Left lung (tissue), 10 donors: ENCODE data around the gene SERPINA1. TPM values are rescaled to one million over a fixed set of nuclear protein-coding genes. Genes with fewer than 3 reads are reported as not detected.
A peak's percentile ranks its signal among the peaks of the same experiment; 100 is the strongest.

ENCODE experiments used
- ATAC-seq: fragments of 200-7000 bp; cut with Tn5 transposase; one replicate; pipeline ENCODE4 v1.9.1; 2020; ENCODE audit warnings: moderate library complexity
- DNase-seq, 4 donors: peaks; one replicate each; pipeline ENCODE4 v3.0.0-alpha.2; 2013 to 2020
- H3K27ac ChIP-seq, 2 donors: fragments of 200-600 bp; sonication (generic) in 1 of 2; one replicate each; pipeline versions ENCODE4 v1.5.0 to v1.8.0; 2020 to 2021
- H3K27me3 ChIP-seq, 2 donors: fragments of 200-600 bp; sonication (generic) in 1 of 2; one replicate each; pipeline versions ENCODE4 v1.5.0 to v1.8.0; 2020 to 2021
- H3K36me3 ChIP-seq, 2 donors: fragments of 200-600 bp; sonication (generic) in 1 of 2; one replicate each; pipeline versions ENCODE4 v1.5.0 to v1.8.0; 2020 to 2021
- H3K4me1 ChIP-seq, 2 donors: fragments of 200-600 bp; one replicate each; pipeline ENCODE4 v1.8.0; 2021
- H3K4me3 ChIP-seq, 2 donors: fragments of 200-600 bp; sonication (generic) in 1 of 2; one replicate each; pipeline versions ENCODE4 v1.5.0 to v1.8.0; 2020 to 2021; ENCODE audit warnings: mild to moderate bottlenecking in 1 of 2
- H3K9me3 ChIP-seq, 2 donors: fragments of 200-600 bp; sonication (generic) in 1 of 2; one replicate each; pipeline versions ENCODE4 v1.5.0 to v1.8.0; 2020 to 2021
- intact Hi-C, 2 donors: fragments of 100-400 bp; cut with DNase I; formaldehyde crosslinking; loops; one replicate each; pipeline versions ENCODE4 v1.11.2 to v1.14.2; 2022
- polyA plus RNA-seq, 6 donors: library from polyadenylated mRNA; unstranded; fragments of 120-200 nt; gene quantifications; one replicate each; pipeline ENCODE4 v1.2.1, GENCODE V29; 2013; ENCODE audit not compliant: insufficient read length in 6 of 6
- total RNA-seq, 2 donors: library from RNA; stranded (reverse); fragmentation: NEBNext Ultra II Directional; extraction: Animal tissue kit (Norgen Biotek cat#: 25700); gene quantifications; one replicate each; pipeline ENCODE4 v1.2.1, GENCODE V29; 2021
- TF ChIP-seq, protein P1 (sequence below), 2 donors: fragments of 200-600 bp; sonication (generic) in 1 of 2; IDR thresholded peaks; one replicate each; pipeline versions ENCODE4 v1.5.0 to v1.8.0; 2021; ENCODE audit warnings: antibody characterized with exemption in 2 of 2
- donor health status: DM: no; HTN: yes; CAD: no.
- donor health status: DM: no; HTN: no; CAD: no.

SERPINA1 gene
- total and polyA plus RNA-seq, 8 donors, result 5.1 to 1,514 (median 8.5) TPM

DNA sequence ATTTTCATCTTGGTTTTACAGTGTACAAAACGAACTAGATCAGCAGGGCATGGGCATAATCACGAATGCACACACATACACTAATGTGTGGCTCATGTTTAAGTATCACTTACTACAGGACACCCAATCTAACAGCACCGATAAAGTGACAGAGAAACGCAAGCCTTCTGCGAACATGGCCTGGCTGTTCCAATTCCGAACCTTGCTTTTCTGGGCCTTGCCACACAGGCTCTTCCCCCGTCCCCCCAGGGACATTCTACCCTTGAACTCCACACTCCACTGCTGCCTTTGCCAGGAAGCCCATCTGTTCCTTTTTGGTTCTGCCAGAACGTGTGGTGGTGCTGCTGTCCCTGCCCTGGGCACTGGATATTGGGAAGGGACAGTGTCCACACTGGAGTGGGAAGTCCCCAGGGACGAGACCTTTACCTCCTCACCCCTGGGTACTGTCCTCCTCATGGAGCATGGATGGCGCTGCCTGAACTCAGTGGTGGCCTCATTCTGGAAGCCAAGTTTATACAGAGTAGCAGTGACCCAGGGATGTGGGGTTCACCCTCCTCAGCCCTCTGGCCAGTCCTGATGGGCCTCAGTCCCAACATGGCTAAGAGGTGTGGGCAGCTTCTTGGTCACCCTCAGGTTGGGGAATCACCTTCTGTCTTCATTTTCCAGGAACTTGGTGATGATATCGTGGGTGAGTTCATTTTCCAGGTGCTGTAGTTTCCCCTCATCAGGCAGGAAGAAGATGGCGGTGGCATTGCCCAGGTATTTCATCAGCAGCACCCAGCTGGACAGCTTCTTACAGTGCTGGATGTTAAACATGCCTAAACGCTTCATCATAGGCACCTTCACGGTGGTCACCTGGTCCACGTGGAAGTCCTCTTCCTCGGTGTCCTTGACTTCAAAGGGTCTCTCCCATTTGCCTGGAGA lies 7.9 kb downstream of the SERPINA1 start:
- peak in 1 of 4 donors; percentile 17 for DNase-seq
- intact Hi-C loops, result no loop called here
- Histone ChIP-seq H3K4me1 (peaks cover 0 to 44% of the 10 kb centered on the region in 2 donors), H3K4me3 (no peak overlapping the region), H3K36me3 (peaks cover 0 to 76% of the 10 kb centered on the region in 2 donors), H3K27me3 (no peaks in the 10 kb centered on the region), H3K27ac (no peak overlapping the region), H3K9me3 (no peaks in the 10 kb centered on the region)
- TF ChIP-seq, protein P1, sequence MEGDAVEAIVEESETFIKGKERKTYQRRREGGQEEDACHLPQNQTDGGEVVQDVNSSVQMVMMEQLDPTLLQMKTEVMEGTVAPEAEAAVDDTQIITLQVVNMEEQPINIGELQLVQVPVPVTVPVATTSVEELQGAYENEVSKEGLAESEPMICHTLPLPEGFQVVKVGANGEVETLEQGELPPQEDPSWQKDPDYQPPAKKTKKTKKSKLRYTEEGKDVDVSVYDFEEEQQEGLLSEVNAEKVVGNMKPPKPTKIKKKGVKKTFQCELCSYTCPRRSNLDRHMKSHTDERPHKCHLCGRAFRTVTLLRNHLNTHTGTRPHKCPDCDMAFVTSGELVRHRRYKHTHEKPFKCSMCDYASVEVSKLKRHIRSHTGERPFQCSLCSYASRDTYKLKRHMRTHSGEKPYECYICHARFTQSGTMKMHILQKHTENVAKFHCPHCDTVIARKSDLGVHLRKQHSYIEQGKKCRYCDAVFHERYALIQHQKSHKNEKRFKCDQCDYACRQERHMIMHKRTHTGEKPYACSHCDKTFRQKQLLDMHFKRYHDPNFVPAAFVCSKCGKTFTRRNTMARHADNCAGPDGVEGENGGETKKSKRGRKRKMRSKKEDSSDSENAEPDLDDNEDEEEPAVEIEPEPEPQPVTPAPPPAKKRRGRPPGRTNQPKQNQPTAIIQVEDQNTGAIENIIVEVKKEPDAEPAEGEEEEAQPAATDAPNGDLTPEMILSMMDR (IDR thresholded peaks at IDR 0.05), result no peak
- no peak for ATAC-seq

DNA sequence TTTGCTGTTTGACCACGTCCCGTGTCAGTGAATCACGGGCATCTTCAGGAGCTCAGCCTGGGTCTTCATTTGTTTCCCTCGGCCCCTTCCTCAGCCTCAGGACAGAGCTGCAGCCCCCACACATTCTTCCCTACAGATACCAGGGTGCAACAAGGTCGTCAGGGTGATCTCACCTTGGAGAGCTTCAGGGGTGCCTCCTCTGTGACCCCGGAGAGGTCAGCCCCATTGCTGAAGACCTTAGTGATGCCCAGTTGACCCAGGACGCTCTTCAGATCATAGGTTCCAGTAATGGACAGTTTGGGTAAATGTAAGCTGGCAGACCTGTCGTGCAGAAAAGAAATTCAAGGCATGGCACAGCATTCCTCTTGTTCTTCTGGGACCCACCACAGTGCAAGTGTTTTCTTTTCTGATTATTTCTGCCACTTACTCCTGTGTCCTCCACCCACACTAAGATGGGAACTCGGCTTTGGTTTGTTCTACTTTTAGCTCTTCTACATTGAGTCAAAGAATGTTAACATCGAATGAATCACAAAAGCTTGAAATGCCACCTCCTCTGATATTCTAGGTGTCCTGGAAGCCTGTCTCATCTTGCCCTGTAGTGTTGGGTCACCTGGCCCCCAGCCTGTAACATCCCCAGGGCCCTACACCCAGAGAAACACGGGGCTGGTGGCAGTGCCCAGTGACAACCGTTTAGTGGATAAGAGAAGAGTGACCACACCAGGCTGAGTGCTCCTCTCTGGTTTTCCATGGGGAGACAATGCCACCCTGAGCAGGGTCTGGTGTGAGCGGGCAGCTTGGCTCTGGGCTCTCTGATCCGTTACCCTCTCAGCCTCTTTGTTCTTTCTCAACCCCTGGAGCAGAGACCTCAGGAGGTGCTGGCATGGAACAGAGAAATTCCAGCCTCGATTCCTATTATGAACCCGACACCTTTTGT lies 8.8 kb downstream of the SERPINA1 start:
- Histone ChIP-seq H3K9me3 (no peaks in the 10 kb centered on the region), H3K27me3 (no peaks in the 10 kb centered on the region), H3K36me3 (peaks cover 0 to 76% of the 10 kb centered on the region in 2 donors), H3K27ac (no peak overlapping the region), H3K4me1 (peaks cover 0 to 42% of the 10 kb centered on the region in 2 donors), H3K4me3 (no peak overlapping the region)
- intact Hi-C loops, result no loop called here
- TF ChIP-seq, protein P1 (IDR thresholded peaks at IDR 0.05), result no peak
- DNase-seq, result peak in 1 of 4 donors; percentile 14
- no peak for ATAC-seq

DNA sequence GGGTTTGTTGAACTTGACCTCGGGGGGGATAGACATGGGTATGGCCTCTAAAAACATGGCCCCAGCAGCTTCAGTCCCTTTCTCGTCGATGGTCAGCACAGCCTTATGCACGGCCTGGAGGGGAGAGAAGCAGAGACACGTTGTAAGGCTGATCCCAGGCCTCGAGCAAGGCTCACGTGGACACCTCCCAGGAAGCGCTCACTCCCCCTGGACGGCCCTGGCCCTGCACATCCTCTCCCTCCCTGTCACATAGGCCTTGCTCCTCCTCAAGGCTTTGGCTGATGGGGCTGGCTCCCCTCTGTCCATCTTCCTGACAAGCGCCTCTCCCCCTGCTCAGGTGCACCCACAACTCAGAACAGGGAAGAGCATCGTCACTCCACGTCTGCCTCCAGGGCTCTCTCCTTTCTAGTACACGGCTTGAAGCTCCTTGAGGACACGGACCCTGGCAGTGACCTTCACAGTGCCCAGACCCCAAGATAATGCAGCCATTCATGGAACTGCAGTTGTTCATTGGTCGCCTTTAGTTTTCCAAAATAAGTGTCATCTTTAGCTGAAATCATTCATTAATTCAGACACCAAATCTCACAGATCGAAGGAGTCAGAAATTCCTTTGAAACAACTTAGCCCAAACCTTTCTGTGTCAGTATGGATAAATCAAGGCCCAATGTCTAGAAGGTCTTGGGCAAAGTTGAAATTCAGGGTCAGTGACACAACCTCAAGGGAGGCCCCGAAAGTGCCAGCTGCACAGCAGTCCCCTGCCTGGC lies 9.7 kb downstream of the SERPINA1 start:
- Histone ChIP-seq H3K36me3 (peaks cover 0 to 71% of the 10 kb centered on the region in 2 donors), H3K9me3 (no peaks in the 10 kb centered on the region), H3K4me3 (no peak overlapping the region), H3K4me1 (peaks cover 0 to 36% of the 10 kb centered on the region in 2 donors), H3K27me3 (no peaks in the 10 kb centered on the region), H3K27ac (no peak overlapping the region)
- peak in 1 of 4 donors; percentile 10 for DNase-seq
- intact Hi-C loops, result no loop called here
- no peak for ATAC-seq
- TF ChIP-seq, protein P1 (IDR thresholded peaks at IDR 0.05), result no peak

DNA sequence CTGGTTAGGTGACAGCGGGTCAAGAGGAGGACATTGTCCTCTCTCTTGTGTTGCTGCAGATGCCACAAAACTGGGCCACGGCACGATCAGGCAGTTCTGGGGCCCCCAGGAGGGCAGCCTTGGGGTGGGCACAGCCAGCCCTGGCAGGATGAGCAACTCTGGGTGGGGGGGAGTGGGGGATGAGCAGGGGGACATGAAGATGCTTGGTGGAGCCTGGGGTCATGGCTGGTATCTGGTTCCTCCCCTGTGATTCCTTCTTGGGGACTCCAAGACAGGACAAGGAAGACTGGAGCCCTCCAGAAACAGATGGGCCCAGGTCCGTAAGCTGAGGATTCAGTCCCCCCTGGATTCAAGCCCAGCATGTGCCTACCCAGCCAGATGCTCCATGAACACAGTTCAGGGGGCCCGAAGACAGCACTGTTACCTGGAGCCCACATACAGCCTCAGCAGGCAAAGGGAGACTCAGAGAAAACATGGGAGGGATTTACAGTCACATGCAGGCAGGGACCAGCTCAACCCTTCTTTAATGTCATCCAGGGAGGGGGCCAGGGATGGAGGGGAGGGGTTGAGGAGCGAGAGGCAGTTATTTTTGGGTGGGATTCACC lies 10.4 kb downstream of the SERPINA1 start:
- intact Hi-C loops, result no loop called here
- ATAC-seq (no peak), DNase-seq (peak in 1 of 4 donors; percentile 23)
- peaks cover 0 to 66% of the 10 kb centered on the region in 2 donors for H3K36me3 ChIP-seq
- H3K27me3 ChIP-seq, result no peaks in the 10 kb centered on the region
- no peak overlapping the region for H3K27ac ChIP-seq
- no peak overlapping the region for H3K4me3 ChIP-seq
- TF ChIP-seq, protein P1 (IDR thresholded peaks at IDR 0.05), result no peak
- no peaks in the 10 kb centered on the region for H3K9me3 ChIP-seq
- peaks cover 0 to 28% of the 10 kb centered on the region in 2 donors for H3K4me1 ChIP-seq
